HCT116 (cell line): ENCODE measurements around the gene GNG4. TPM values are rescaled to one million over a fixed set of nuclear protein-coding genes. Genes with fewer than 3 reads are reported as not detected.

Experiments
- ATAC-seq: fragments of 200-7000 bp; cut with Tn5 transposase; 2 replicates; pipeline ENCODE4 v1.9.1; 2020; ENCODE audit warnings: mild to moderate bottlenecking, moderate library complexity
- BruUV-seq: library from RNA; stranded (reverse); fragments of 400-500 nt; replicated peaks from 2 replicates; lab custom pipeline; 2021; lab: Mats Ljungman, UMichigan
- CTCF ChIA-PET: fragments of 300-600 bp; sonication (Branson Sonifier 250); formaldehyde crosslinking; loops from one replicate; lab custom pipeline; 2021; ENCODE audit warnings: antibody characterized with exemption; lab: Charles Lee
- POLR2A ChIA-PET: fragments of 300-600, 350-600 bp; sonication (Branson Sonifier 250); formaldehyde crosslinking; loops from one replicate; lab custom pipeline; 2021; ENCODE audit warnings: antibody characterized with exemption; lab: Charles Lee
- RAD21 ChIA-PET, 2 experiments: fragments of 300-600 bp; sonication (Branson Sonifier 250); formaldehyde crosslinking; loops; one replicate each; lab custom pipeline; 2023; ENCODE audit warnings: low total read pairs in 2 of 2; ENCODE audit not compliant: uncharacterized antibody in 2 of 2, unreplicated experiment in 2 of 2, low non-redundant PET in 1 of 2; lab: Charles Lee
- DNase-seq: peaks from one replicate; pipeline ENCODE4 v3.0.0-alpha.2; 2010; ENCODE audit warnings: low read depth, low spot score
- H2AFZ ChIP-seq: fragments of 200-600 bp; shearing (Covaris generic), sonication (generic); 2 replicates; pipeline ENCODE4 v1.6.1; 2017; ENCODE audit warnings: low read depth, mixed run types, mixed read lengths, antibody characterized with exemption, low read length; ENCODE audit not compliant: poor library complexity, severe bottlenecking
- H3K27ac ChIP-seq: 2 replicates; pipeline ENCODE4 v1.5.1; 2012; ENCODE audit warnings: low read depth, low read length
- H3K27me3 ChIP-seq: fragments of 200-600 bp; sonication (generic); 2 replicates; pipeline ENCODE4 v1.6.1; 2016; ENCODE audit warnings: mixed run types, low read length, mixed read lengths; ENCODE audit not compliant: insufficient read depth
- H3K36me3 ChIP-seq, 2 experiments: fragments of 200-500 bp in 1 of 2; fragments of 200-600 bp in 1 of 2; sonication (Bioruptor generic) in 1 of 2; sonication (generic) in 1 of 2; 2 replicates each; pipeline versions ENCODE4 v1.5.1 to v1.6.1; 2014 to 2016; ENCODE audit warnings: low read length in 2 of 2, inconsistent platforms in 1 of 2, mixed read lengths in 1 of 2, mixed run types in 1 of 2; ENCODE audit not compliant: insufficient read depth in 2 of 2, control insufficient read depth in 1 of 2
- H3K4me1 ChIP-seq, 2 experiments: fragments of 200-600 bp in 1 of 2; sonication (generic) in 1 of 2; 2 replicates each; pipeline versions ENCODE4 v1.5.1 to v1.6.1; 2012 to 2017; ENCODE audit warnings: low read length in 2 of 2, inconsistent platforms in 1 of 2, mild to moderate bottlenecking in 1 of 2, mixed read lengths in 1 of 2, mixed run types in 1 of 2, moderate library complexity in 1 of 2; ENCODE audit not compliant: insufficient read depth in 2 of 2, control insufficient read depth in 1 of 2
- H3K4me2 ChIP-seq: fragments of 200-600 bp; sonication (generic); 2 replicates; pipeline ENCODE4 v1.6.1; 2017; ENCODE audit warnings: mixed run types, low read length, mixed read lengths
- H3K4me3 ChIP-seq, 2 experiments: fragments of 200-600 bp in 1 of 2; sonication (generic) in 1 of 2; replicated peaks in 1 of 2; 2 replicates each; pipeline ENCODE4 v1.5.1; 2011 to 2016; ENCODE audit warnings: low read length in 2 of 2, control low read depth in 1 of 2, low read depth in 1 of 2, mild to moderate bottlenecking in 1 of 2, mixed read lengths in 1 of 2, mixed run types in 1 of 2
- H3K79me2 ChIP-seq: fragments of 200-600 bp; sonication (generic); 2 replicates; pipeline ENCODE4 v1.6.1; 2017; ENCODE audit warnings: mild to moderate bottlenecking, mixed run types, low read length, moderate library complexity, mixed read lengths; ENCODE audit not compliant: insufficient read depth
- H3K9ac ChIP-seq: fragments of 200-600 bp; sonication (generic); 2 replicates; pipeline ENCODE4 v1.6.1; 2016; ENCODE audit warnings: low read length, mixed read lengths
- H3K9me2 ChIP-seq: fragments of 200-600 bp; sonication (generic), shearing (Covaris generic); 2 replicates; pipeline ENCODE4 v1.6.1; 2017; ENCODE audit warnings: mixed run types, mild to moderate bottlenecking, moderate library complexity; ENCODE audit not compliant: insufficient read depth
- H3K9me3 ChIP-seq, 2 experiments: fragments of 200-500 bp in 1 of 2; fragments of 200-600 bp in 1 of 2; sonication (Bioruptor generic) in 1 of 2; sonication (generic) in 1 of 2; 2 replicates each; pipeline ENCODE4 v1.6.1; 2014 to 2017; ENCODE audit warnings: low read length in 2 of 2, mixed read lengths in 2 of 2, inconsistent platforms in 1 of 2, low read depth in 1 of 2, mild to moderate bottlenecking in 1 of 2, mixed run types in 1 of 2, moderate library complexity in 1 of 2; ENCODE audit not compliant: control insufficient read depth in 1 of 2, insufficient read depth in 1 of 2
- H4K20me1 ChIP-seq: fragments of 200-600 bp; sonication (generic), shearing (Covaris generic); 2 replicates; pipeline ENCODE4 v1.6.1; 2017; ENCODE audit warnings: mixed run types, mild to moderate bottlenecking, moderate library complexity; ENCODE audit not compliant: insufficient read depth
- ATF3 ChIP-seq: IDR thresholded peaks from 2 replicates; pipeline ENCODE4 v1.6.1; 2012
- CBX3 ChIP-seq: IDR thresholded peaks from 2 replicates; pipeline ENCODE4 v1.6.1; 2012; ENCODE audit warnings: low read depth
- CEBPB ChIP-seq: IDR thresholded peaks from 2 replicates; pipeline ENCODE4 v1.6.1; 2012; ENCODE audit warnings: low read depth
- CTCF ChIP-seq, 3 experiments: fragments of 200-600 bp in 1 of 3; sonication (generic) in 1 of 3; IDR thresholded peaks in 2 of 3; conservative IDR thresholded peaks in 1 of 3; 2 replicates each; pipeline ENCODE4 v1.5.1; 2012 to 2017; ENCODE audit warnings: low read depth in 2 of 3, low read length in 2 of 3, antibody characterized with exemption in 1 of 3, borderline replicate concordance in 1 of 3, control low read depth in 1 of 3, mild to moderate bottlenecking in 1 of 3, mixed read lengths in 1 of 3, mixed run types in 1 of 3, moderate library complexity in 1 of 3; ENCODE audit not compliant: insufficient read depth in 1 of 3
- EGR1 ChIP-seq: IDR thresholded peaks from 2 replicates; pipeline ENCODE4 v1.6.1; 2012; ENCODE audit warnings: low read depth
- ELF1 ChIP-seq: IDR thresholded peaks from 2 replicates; pipeline ENCODE4 v1.6.1; 2012; ENCODE audit warnings: low read depth, borderline replicate concordance
- EZH2 ChIP-seq: fragments of 200-600 bp; sonication (generic); IDR thresholded peaks from 2 replicates; pipeline ENCODE4 v1.6.1; 2017; ENCODE audit warnings: antibody characterized with exemption, mixed run types
- FOSL1 ChIP-seq: IDR thresholded peaks from 2 replicates; pipeline ENCODE4 v1.6.1; 2012; ENCODE audit warnings: low read depth
- JUND ChIP-seq: IDR thresholded peaks from 2 replicates; pipeline ENCODE4 v1.6.1; 2012
- MAX ChIP-seq: IDR thresholded peaks from 2 replicates; pipeline ENCODE4 v1.6.1; 2012
- POLR2A ChIP-seq: IDR thresholded peaks from 2 replicates; pipeline ENCODE4 v1.7.0; 2011; ENCODE audit warnings: borderline replicate concordance; ENCODE audit not compliant: insufficient read depth, insufficient read length; ENCODE audit errors: extremely low read depth
- POLR2AphosphoS5 ChIP-seq: IDR thresholded peaks from 2 replicates; pipeline ENCODE4 v1.6.1; 2011; ENCODE audit warnings: mild to moderate bottlenecking, low read depth, low read length, moderate library complexity
- RAD21 ChIP-seq: IDR thresholded peaks from 2 replicates; pipeline ENCODE4 v1.6.1; 2012; ENCODE audit warnings: low read depth, mild to moderate bottlenecking
- SP1 ChIP-seq: IDR thresholded peaks from 2 replicates; pipeline ENCODE4 v1.6.1; 2012; ENCODE audit warnings: low read depth
- TCF7L2 ChIP-seq: IDR thresholded peaks from 2 replicates; pipeline ENCODE4 v1.7.0; 2011; ENCODE audit warnings: borderline replicate concordance, inconsistent platforms; ENCODE audit not compliant: insufficient read depth, insufficient read length; ENCODE audit errors: extremely low read depth
- YY1 ChIP-seq: IDR thresholded peaks from 2 replicates; pipeline ENCODE4 v1.6.1; 2011; ENCODE audit warnings: low read length, low read depth, moderate library complexity, mild to moderate bottlenecking; ENCODE audit not compliant: insufficient replicate concordance; ENCODE audit errors: extremely low read depth
- ZBTB33 ChIP-seq: IDR thresholded peaks from 2 replicates; pipeline ENCODE4 v1.6.1; 2011; ENCODE audit warnings: mild to moderate bottlenecking, low read length, moderate library complexity; ENCODE audit not compliant: insufficient replicate concordance; ENCODE audit errors: extremely low read depth
- ZFX ChIP-seq: fragments of 450-650 bp; IDR thresholded peaks from 2 replicates; pipeline ENCODE4 v1.6.1; 2017
- ZNF274 ChIP-seq: fragments of 200-500 bp; sonication (Bioruptor generic); IDR thresholded peaks from 2 replicates; pipeline ENCODE4 v1.6.1; 2014; ENCODE audit warnings: mild to moderate bottlenecking, low read depth, low read length, inconsistent platforms
- intact Hi-C: fragments of 100-400 bp; cut with micrococcal nuclease; formaldehyde crosslinking; loops from 2 replicates; pipeline ENCODE4 v1.10.0; 2022
- total RNA-seq: library from RNA; stranded (reverse); gene quantifications from one replicate; pipeline ENCODE4 v1.2.1, GENCODE V29; 2021; ENCODE audit not compliant: unreplicated experiment
- TF ChIP-seq, protein P1 (sequence below): IDR thresholded peaks from 2 replicates; pipeline ENCODE4 v1.6.1; 2012; ENCODE audit warnings: low read depth

The GNG4 gene
- total RNA-seq, 1 experiment from 2014 or later, result 10.6 TPM

DNA sequence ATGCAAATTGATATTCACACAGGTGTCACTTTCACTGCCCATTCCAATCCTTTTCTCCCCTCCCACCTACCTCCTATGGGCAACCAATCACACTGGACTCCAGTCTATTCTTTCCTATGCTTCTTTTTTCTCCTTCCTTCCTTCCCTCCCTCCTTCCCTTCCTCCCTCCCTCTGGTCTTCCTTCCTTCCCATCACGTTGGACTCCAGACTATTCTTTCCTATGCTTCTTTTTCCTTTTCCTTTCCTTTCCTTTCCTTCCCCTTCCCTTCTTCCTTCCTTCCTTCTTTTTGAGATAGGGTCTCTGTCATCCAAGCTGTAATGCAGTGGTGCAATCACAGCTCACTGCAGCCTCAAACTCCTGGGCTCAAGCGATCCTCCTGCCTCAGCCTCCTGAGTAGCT is 64.6 kb downstream of the GNG4 start:
- H3K9me2 ChIP-seq, result no peaks in the 10 kb centered on the region
- H4K20me1 ChIP-seq, result no peaks in the 10 kb centered on the region
- TF ChIP-seq EZH2 (no peak), ATF3 (no peak), JUND (no peak), SP1 (no peak), ZFX (no peak), EGR1 (no peak), CTCF (IDR thresholded peaks at IDR 0.05 in 2 of 3, conservative IDR thresholded peaks at IDR 0.05 in 1 of 3; ENCODE audit: borderline replicate concordance in 1 of 3, insufficient read depth in 1 of 3, low read depth in 2 of 3, low read length in 2 of 3) (no peak), TCF7L2 (no peak), MAX (no peak), YY1 (no peak), POLR2AphosphoS5 (no peak), CEBPB (no peak), ZBTB33 (no peak), FOSL1 (no peak), POLR2A (no peak), ELF1 (no peak), RAD21 (no peak), CBX3 (no peak), ZNF274 (no peak)
- TF ChIP-seq, protein P1, sequence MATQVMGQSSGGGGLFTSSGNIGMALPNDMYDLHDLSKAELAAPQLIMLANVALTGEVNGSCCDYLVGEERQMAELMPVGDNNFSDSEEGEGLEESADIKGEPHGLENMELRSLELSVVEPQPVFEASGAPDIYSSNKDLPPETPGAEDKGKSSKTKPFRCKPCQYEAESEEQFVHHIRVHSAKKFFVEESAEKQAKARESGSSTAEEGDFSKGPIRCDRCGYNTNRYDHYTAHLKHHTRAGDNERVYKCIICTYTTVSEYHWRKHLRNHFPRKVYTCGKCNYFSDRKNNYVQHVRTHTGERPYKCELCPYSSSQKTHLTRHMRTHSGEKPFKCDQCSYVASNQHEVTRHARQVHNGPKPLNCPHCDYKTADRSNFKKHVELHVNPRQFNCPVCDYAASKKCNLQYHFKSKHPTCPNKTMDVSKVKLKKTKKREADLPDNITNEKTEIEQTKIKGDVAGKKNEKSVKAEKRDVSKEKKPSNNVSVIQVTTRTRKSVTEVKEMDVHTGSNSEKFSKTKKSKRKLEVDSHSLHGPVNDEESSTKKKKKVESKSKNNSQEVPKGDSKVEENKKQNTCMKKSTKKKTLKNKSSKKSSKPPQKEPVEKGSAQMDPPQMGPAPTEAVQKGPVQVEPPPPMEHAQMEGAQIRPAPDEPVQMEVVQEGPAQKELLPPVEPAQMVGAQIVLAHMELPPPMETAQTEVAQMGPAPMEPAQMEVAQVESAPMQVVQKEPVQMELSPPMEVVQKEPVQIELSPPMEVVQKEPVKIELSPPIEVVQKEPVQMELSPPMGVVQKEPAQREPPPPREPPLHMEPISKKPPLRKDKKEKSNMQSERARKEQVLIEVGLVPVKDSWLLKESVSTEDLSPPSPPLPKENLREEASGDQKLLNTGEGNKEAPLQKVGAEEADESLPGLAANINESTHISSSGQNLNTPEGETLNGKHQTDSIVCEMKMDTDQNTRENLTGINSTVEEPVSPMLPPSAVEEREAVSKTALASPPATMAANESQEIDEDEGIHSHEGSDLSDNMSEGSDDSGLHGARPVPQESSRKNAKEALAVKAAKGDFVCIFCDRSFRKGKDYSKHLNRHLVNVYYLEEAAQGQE, result no peak
- DNase-seq (no peak), ATAC-seq (no peak)
- no TSS peak for BruUV-seq
- H3K4me2 ChIP-seq, result no peak overlapping the region
- no peak overlapping the region for H3K27ac ChIP-seq
- H3K4me1 ChIP-seq, result no peaks in the 10 kb centered on the region
- H3K79me2 ChIP-seq, result no peaks in the 10 kb centered on the region
- no peak overlapping the region for H3K4me3 ChIP-seq
- peaks cover 0 to 14% of the 10 kb centered on the region in 2 experiments; a peak in 1 of 4 replicates for H3K9me3 ChIP-seq
- ChIA-PET POLR2A (no interaction called here), CTCF (no interaction called here), RAD21 (no interaction called here)
- intact Hi-C loops, result no loop called here
- no peaks in the 10 kb centered on the region for H3K36me3 ChIP-seq
- H2AFZ ChIP-seq, result no peak overlapping the region
- H3K9ac ChIP-seq, result no peak overlapping the region
- no peaks in the 10 kb centered on the region for H3K27me3 ChIP-seq
